Astrocyte of the spinal cord (primary cell): ENCODE measurements around the gene C10orf143.

ENCODE experiments used
- DNase-seq: peaks from one replicate; pipeline ENCODE4 v3.0.0; 2011; ENCODE audit warnings: low read depth, low spot score
- H3K4me3 ChIP-seq: 2 replicates; pipeline ENCODE4 v1.5.1; 2011; ENCODE audit warnings: low read depth, mild to moderate bottlenecking, low read length, moderate library complexity
- CTCF ChIP-seq: IDR thresholded peaks from 2 replicates; pipeline ENCODE4 v1.5.1; 2012; ENCODE audit warnings: low read depth, mild to moderate bottlenecking, low read length, inconsistent platforms
- in situ Hi-C: cut with HindIII; loops from 2 replicates; pipeline ENCODE4 v1.10.0; 2017; ENCODE audit warnings: low sequenced_read_pairs

Gene C10orf143

GRCh38 chr10:130047336-130047735 is 63.3 kb downstream of the C10orf143 start:
- no peak overlapping the region for H3K4me3 ChIP-seq
- in situ Hi-C loops: no loop called here
- no peak for TF ChIP-seq CTCF
- DNase-seq: no peak

GRCh38 chr10:130046591-130046990 is 64.0 kb downstream of the C10orf143 start:
- in situ Hi-C loops: no loop called here
- TF ChIP-seq CTCF: no peak
- no peak for DNase-seq
- H3K4me3 ChIP-seq: no peak overlapping the region

DNA sequence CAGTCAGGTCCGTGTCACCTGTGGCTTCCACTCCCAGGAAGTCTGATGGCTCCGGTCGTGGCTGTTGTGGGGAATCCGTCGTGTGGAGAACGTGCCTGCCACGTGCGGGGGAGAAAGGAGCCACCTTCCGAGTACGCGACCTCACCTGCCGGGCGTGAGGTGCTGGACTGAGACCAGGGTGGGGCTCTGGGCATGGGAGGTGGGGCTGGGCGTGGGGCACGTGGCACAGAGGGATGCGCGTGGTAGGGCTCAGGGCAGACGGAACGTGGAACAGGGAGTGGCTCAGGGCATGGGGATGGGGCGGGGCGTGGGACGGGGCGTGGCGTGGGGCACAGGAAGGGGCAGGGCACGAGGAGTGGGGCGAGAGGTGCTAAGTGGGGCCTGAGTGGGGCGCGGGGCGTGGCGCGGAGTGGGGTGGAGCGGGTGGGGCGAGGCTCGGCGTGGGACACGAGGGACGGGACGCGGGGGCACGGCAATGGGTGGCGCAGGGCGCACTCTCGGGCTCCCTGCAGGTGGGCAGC is 64.8 kb downstream of the C10orf143 start:
- no peak overlapping the region for H3K4me3 ChIP-seq
- TF ChIP-seq CTCF: no peak
- in situ Hi-C loops: no loop called here
- no peak for DNase-seq

GRCh38 chr10:130045091-130045652 is 65.5 kb downstream of the C10orf143 start:
- no peak for TF ChIP-seq CTCF
- in situ Hi-C loops: no loop called here
- DNase-seq: no peak
- no peak overlapping the region for H3K4me3 ChIP-seq

- TF ChIP-seq CTCF: no peak
- no peak overlapping the region for H3K4me3 ChIP-seq
- no peak for DNase-seq
- in situ Hi-C loops: no loop called here
Observed at GRCh38 chr10:130044067-130045061, 66.3 kb downstream of the C10orf143 start.

DNA sequence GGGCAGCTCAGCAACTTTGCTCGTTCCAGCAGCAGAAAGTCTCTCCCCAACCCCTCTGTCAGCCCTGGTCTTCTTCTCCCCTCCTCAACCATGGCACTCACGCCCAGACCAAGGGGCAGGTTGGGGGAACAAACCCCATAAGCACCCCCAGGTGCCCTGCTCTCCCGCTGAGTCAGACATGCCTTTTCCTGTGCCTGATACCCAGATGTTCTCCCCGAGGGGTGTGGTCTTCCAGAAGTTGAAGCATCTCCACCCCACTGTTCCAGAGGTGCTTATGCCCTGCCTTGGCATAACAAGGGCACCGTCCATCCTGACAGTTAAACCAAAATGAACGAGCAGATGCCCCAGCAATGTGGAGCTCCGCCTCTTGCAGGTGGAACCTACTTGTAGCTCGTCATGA is 67.1 kb downstream of the C10orf143 start:
- TF ChIP-seq CTCF: no peak
- no peak for DNase-seq
- H3K4me3 ChIP-seq: no peak overlapping the region
- in situ Hi-C loops: no loop called here
